Occipital lobe (tissue), 2 donors: ENCODE data around the gene SORCS2. TPM values are rescaled to one million over a fixed set of nuclear protein-coding genes. Genes with fewer than 3 reads are reported as not detected.

ENCODE experiments used
- DNase-seq: peaks from one replicate; lab custom pipeline; 2025; lab: John Stamatoyannopoulos, UW
- total RNA-seq: library from RNA; depleted of rRNA; stranded (reverse); fragments of >200 nt; gene quantifications from one replicate; pipeline ENCODE4 v1.2.3, GENCODE V29; 2014

Gene SORCS2
- total RNA-seq, 1 donor from 2014 or later: 4.1 TPM

DNA sequence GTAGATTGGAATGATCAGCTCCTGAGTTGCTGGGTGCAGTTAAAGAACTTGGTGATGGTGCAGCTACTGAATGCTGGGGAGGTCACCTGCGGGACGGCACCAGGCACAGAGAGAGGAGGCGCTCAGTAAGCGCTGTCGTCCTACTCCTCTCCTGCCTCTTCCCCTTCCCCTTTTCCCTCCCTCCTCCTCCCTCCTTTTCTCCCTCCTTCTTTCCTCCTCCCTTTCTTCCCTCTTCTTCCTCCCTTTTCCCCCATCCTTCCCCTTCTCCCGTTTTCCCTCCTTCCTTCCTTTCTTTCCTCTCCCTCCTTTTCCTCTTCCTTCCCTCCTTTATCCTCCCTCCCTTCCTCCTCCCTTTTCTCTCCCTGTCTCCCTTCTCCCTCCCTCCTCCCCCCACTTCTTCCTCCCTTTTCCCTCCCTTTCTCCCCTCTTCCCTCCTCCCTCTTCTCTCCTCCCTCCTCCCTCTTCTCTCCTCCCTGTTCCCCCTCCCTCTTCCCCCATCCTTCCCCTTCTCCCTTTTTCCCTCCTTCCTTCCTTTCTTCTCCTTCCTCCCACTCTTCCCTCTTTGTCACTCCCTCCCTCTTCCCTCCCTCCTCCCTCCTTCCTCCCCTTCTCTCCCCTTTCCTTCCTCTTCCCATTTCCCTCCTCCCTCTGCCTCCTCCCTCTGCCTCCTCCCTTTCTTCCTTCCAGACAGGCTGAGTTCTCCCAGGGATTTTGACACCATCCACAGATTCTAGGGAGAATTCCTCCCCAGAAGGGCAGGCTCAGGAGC, 330.3 kb downstream of the SORCS2 start:
- no peak for DNase-seq

DNA sequence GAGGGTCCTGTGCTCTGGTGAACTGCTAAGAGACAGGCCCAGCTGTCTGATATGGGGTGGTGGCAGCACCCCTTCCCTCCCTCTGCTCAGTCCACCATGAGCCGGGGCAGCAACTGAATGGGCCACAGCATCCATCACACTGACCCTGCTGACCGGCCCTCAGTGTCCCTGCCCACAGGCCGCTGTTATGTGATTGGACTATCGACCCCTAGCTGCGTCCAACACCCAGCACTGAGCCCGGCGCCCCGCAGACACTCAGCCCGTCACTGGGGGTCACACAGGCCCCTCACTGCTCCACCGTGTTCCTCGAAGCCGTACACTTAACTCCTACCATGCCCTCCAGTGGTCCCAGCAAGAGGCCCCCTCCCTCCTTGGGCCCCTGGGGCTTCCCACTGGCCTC, 331.2 kb downstream of the SORCS2 start:
- no peak for DNase-seq

- no peak for DNase-seq
Observed at GRCh38 chr4:7524064-7524682, 331.8 kb downstream of the SORCS2 start.

DNA sequence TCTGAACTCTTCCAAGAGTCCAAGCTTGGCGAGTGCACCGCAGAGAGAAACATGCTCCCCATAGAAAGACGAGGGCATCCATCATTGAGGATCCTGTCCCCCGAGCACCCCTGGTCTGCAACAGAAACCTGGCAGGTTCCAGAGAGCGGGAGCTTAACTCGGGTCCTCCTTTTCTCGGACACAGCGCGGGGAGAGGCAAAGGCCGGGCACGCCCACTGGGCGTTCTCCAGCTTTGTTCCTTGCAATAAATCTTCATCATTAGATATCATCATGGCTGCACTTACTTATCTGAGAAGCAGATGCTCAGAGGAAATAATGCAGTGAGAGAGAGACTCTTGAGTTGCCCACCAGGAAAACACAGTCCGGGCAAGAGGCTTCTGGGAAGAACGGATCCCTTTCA, 332.5 kb downstream of the SORCS2 start:
- no peak for DNase-seq

GRCh38 chr4:7526491-7526890, 334.2 kb downstream of the SORCS2 start:
- DNase-seq: no peak

DNA sequence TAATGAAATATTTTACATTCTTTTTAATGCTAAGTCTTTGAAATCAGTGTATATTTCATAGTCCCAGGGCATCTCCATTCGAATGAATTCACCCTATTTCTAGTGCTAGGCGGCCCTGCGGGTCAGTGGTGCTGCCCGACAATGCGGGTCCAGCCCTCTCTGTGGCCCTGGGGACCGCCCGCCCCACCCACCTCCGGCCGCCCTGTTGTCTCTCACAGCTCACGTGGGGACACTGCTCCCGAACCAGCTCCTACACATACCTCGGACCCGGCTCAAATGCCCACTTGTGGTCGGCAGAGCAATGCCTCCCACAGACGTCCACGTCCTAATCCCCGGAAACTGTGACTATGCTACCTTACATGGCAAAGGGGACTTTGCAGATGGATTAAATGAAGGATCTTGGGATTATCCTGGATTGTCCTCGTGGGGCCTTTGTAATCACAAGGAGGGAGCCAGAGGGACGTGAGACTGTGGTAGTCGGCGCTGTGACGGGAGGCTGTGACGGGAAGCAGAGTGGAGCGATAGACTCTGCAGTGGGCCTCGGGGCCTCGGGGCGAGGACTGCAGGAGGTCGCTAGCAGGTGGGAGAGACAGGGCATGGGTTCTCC, 334.7 kb downstream of the SORCS2 start:
- no peak for DNase-seq

DNA sequence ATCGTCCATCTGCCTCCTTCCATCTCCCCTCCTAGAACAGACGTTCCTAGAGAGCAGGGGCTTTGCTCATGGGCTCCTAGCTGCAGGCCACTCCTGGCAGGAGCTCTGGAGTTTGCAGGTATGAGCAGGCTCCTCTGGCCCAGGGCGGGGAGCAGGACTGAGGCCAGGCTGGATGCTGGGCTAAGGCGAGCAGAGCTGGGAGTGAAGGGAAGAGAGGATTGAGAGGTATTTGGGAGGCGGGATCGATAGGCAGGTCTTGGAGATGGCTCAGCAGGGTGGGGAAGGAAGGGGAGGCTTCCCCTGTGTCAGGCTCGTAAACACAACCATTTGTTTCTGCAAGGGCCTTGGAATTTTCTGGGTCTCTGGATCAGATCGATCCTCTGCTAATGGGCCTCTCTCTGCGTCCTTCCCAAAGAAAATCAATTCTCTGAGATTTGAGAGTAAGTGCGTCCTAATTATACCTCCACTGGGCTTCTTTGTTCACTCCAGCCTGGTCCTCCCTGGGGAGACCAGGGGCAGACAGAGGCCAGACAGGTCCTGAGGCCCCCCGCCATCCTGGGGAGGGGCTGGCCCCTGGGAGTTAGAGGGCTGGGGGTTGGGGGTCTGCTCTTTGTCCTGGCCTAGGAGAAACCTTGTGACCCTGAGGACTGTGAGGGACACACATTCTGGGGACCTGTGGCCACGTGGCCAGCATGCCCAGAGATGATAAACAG, 337.2 kb downstream of the SORCS2 start:
- DNase-seq: no peak

GRCh38 chr4:7530082-7530481, 337.7 kb downstream of the SORCS2 start:
- no peak for DNase-seq

GRCh38 chr4:7530932-7531639, 338.7 kb downstream of the SORCS2 start:
- DNase-seq: no peak

DNA sequence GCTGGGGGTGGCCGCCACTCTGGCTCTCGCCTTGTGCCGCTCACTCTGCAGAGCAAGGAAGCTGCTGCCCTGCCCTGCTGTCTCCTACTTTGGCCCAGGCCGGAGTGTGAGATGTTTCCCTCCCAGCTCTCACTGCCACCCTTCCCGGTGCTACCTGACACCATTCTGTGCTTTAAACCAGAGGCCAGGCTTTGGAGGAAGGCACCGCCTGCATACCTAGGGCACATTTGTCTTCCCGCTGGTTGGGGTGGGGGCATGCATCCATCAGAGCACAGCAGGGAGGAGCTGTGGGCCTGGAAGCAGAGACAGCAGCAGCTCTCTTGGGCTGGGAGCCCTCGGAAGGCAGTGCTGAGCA, 339.3 kb downstream of the SORCS2 start:
- no peak for DNase-seq

DNA sequence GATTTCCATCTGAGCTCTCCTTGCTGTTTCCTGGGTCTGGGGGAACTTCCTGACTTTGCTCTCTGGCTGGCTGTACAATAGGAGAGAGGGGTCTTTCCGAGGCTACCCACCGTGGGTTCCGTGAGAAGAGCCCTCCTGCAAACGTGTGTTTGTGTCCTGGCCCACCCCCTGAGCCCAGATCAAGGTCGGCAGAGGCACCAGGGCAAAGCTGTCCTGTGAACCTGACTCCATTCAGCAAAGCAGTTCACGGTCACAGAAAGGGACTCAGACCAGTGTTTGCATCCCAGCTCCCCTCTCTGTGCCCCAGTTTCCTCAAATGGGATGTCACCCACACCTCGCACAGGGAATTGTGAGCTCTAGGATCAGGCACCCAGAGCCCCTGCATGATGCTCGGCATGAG, 339.7 kb downstream of the SORCS2 start:
- DNase-seq: no peak

- DNase-seq: no peak
Observed at GRCh38 chr4:7533267-7533666, 340.9 kb downstream of the SORCS2 start.

DNA sequence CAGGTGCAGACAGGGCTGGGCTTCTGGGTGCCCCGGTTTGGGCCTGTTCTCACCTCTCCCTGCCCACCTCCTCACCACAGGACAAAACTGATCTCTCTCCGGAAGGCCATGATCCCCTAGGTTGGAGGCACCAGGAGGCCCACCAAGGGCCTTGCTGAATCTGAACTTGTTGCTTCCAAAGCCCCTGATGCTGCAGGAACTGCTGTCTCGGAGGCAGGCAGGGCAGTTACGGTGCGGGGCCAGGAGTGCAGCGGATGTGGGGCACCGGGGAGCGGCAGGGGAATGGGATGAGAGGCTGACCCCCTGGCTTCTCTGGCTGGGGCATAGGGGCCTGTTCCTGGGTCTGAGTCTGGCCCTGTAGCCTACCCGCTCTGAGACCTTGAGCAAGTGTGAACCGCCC, 342.8 kb downstream of the SORCS2 start:
- no peak for DNase-seq

GRCh38 chr4:7535619-7536018, 343.3 kb downstream of the SORCS2 start:
- DNase-seq: no peak

DNA sequence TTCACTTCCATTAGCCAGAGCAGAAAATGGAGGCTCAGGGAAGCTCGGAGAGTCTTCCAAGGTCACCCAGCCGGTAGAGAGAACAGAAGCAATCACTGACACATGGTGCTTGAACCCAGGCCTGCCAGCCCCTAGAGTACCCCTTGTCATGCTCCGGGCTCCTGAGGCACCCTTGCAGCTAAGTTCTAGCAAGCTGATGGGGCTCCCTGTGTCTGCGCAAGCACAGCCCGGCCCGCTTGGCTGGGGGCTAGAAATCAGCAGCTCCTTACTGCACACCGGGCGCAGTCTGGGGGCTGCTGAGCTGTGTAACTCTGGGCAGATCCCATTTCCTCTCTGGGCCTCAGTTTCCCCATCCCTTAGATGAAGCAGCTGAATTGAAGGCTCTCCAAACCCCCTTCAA, 344.5 kb downstream of the SORCS2 start:
- no peak for DNase-seq

DNA sequence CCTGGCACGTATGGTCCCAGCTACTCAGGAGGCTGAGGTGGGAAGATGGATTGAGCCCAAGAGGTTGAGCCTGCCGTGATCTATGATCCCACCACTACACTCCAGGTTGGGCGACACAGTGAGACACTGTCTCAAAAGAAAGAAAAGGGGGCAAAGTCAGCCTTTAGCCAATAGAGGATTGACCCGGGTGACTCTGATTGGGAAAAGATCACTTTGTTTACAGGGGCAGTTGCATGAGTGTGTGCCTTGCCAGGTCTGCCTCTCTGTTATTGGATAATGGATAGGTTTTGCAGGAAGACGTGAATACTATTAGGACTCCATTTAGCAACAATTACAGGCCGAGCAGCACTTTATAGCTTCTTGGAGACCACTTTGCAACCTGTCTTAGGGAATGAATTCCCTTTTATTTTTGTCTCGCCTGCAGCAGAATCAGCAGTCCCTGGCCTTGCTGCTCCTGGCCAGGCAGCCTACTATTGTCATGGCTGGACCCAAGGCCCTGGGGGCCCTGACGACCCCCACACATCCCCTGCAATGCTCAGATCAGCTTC, 345.6 kb downstream of the SORCS2 start:
- no peak for DNase-seq

- DNase-seq: no peak
Observed at GRCh38 chr4:7538518-7538917, 346.2 kb downstream of the SORCS2 start.

GRCh38 chr4:7539186-7539585, 346.8 kb downstream of the SORCS2 start:
- no peak for DNase-seq

DNA sequence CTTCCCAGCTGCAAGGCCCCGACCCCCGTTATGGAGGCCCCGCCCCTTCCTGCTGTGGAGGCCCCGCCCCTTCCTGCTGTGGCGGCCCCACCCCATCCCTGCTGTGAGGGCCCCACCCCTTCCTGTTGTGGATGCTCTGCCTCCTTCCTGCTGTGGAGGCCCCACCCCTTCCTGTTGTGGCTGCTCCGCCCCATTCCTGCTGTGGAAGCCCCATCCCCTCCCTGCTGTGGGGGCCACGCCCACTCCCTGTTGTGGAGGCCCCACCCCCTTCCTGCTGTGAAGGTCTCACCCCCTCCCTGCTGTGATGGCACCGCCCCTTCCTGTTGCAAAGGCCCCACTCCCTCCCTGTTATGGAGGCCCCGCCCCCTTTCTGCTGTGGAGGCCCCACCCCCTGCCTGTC, 347.3 kb downstream of the SORCS2 start:
- DNase-seq: no peak

- DNase-seq: no peak
Observed at GRCh38 chr4:7540206-7540605, 347.9 kb downstream of the SORCS2 start.

GRCh38 chr4:7540654-7541413, 348.5 kb downstream of the SORCS2 start:
- DNase-seq: no peak
